SK-N-MC (cell line): ENCODE results near the gene ITGB5.

Source experiments
- DNase-seq: peaks from one replicate; pipeline ENCODE4 v3.0.0-alpha.2; 2011; ENCODE audit warnings: low read depth, low spot score
- H3K27ac ChIP-seq: fragments of 200-600 bp; sonication (generic); 2 replicates; pipeline ENCODE4 v1.5.1; 2016; ENCODE audit warnings: mixed run types
- H3K36me3 ChIP-seq: fragments of 200-600 bp; sonication (generic); 2 replicates; pipeline ENCODE4 v1.6.1; 2017; ENCODE audit warnings: antibody characterized with exemption, low read length, mixed read lengths; ENCODE audit not compliant: insufficient read depth
- H3K4me3 ChIP-seq: fragments of 200-600 bp; sonication (generic); 2 replicates; pipeline ENCODE4 v1.5.1; 2016
- H3K9ac ChIP-seq: fragments of 200-600 bp; sonication (generic); 2 replicates; pipeline ENCODE4 v1.8.0; 2017; ENCODE audit warnings: mixed run types, mixed read lengths; ENCODE audit not compliant: insufficient read length
- H3K9me3 ChIP-seq: fragments of 200-600 bp; sonication (generic); 2 replicates; pipeline ENCODE4 v1.6.1; 2017; ENCODE audit warnings: low read depth, mild to moderate bottlenecking, antibody characterized with exemption, low read length, moderate library complexity, mixed read lengths
- EZH2 ChIP-seq: fragments of 200-600 bp; sonication (generic); IDR thresholded peaks from one replicate; pipeline ENCODE4 v1.6.1; 2017; ENCODE audit warnings: antibody characterized with exemption
- FOXP2 ChIP-seq: optimal IDR thresholded peaks from 2 replicates; pipeline ENCODE3; 2011; ENCODE audit warnings: mild to moderate bottlenecking, moderate library complexity; ENCODE audit not compliant: insufficient read depth; ENCODE audit errors: extremely low read length, control extremely low read depth
- POLR2AphosphoS5 ChIP-seq: IDR thresholded peaks from 2 replicates; pipeline ENCODE4 v1.6.1; 2012; ENCODE audit warnings: mild to moderate bottlenecking, low read depth, low read length, borderline replicate concordance

ITGB5 gene

DNA sequence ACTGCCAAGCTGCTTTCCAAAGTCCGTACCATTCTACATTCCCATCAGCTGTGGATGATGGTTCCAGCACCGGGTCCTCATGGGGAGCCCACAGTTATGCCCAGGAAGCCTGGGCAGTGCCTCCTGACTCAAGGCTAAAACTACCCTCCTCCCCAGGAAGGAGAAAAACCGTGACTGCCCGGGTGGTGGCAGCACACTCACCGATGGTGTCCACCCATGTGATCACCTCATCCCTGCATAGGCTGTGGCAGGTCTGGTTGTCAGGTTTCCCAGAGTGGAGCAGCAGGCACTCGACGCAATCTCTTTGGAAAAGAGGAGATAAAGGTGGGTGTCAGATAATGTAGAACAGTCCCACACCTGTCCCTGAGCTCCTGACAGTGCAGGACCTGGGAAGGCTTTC, 118.4 kb downstream of the ITGB5 start:
- Histone ChIP-seq H3K9ac (no peak overlapping the region), H3K27ac (no peak overlapping the region), H3K36me3 (peaks cover 48% of the 10 kb centered on the region), H3K9me3 (no peaks in the 10 kb centered on the region), H3K4me3 (no peak overlapping the region)
- TF ChIP-seq FOXP2 (no peak), EZH2 (no peak), POLR2AphosphoS5 (no peak)
- no peak for DNase-seq

DNA sequence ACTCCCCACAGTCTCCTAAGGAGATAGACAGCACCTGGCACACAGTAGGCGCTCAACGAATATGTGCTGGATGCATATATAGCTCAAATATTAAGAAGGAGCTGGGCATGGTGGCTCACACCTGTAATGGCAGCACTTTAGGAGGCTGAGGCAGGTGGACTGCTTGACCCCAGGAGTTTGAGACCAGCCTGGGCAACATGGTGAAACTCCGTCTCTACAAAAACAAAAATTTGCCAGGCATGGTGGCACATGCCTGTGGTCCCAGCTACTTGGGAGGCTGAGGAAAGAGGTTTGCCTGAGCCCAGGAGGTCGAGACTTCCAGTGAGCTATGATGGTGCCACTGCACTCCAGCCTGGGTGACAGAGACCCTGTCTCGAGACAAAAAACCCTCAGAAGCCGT, 119.5 kb downstream of the ITGB5 start:
- Histone ChIP-seq H3K9ac (no peak overlapping the region), H3K4me3 (no peak overlapping the region), H3K9me3 (no peaks in the 10 kb centered on the region), H3K27ac (no peak overlapping the region), H3K36me3 (peaks cover 49% of the 10 kb centered on the region)
- DNase-seq, result no peak
- no peak for TF ChIP-seq FOXP2
- no peak for TF ChIP-seq POLR2AphosphoS5
- TF ChIP-seq EZH2, result no peak

DNA sequence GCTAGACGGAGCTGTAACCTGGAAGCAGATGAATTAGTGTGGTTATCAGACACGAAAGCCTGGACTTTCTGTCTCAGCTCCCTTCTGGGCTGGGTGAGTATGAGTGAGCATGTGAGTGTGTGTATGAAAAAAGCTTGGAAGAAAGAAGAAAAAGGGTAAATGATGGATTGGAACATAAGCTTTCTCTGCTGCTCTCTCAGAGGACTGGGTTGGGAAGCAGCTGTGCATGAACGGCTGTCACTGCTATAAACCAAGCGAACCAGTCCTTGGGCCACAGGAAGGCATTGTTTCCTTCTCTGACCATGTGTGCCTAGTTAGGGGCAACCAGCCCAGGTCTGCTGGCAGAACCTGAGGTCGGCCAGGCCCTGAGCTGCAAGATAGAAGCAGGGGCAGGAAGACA, 119.9 kb downstream of the ITGB5 start:
- TF ChIP-seq EZH2 (no peak), POLR2AphosphoS5 (no peak), FOXP2 (no peak)
- Histone ChIP-seq H3K9me3 (no peaks in the 10 kb centered on the region), H3K4me3 (no peak overlapping the region), H3K36me3 (peaks cover 49% of the 10 kb centered on the region), H3K9ac (no peak overlapping the region), H3K27ac (no peak overlapping the region)
- DNase-seq, result no peak

DNA sequence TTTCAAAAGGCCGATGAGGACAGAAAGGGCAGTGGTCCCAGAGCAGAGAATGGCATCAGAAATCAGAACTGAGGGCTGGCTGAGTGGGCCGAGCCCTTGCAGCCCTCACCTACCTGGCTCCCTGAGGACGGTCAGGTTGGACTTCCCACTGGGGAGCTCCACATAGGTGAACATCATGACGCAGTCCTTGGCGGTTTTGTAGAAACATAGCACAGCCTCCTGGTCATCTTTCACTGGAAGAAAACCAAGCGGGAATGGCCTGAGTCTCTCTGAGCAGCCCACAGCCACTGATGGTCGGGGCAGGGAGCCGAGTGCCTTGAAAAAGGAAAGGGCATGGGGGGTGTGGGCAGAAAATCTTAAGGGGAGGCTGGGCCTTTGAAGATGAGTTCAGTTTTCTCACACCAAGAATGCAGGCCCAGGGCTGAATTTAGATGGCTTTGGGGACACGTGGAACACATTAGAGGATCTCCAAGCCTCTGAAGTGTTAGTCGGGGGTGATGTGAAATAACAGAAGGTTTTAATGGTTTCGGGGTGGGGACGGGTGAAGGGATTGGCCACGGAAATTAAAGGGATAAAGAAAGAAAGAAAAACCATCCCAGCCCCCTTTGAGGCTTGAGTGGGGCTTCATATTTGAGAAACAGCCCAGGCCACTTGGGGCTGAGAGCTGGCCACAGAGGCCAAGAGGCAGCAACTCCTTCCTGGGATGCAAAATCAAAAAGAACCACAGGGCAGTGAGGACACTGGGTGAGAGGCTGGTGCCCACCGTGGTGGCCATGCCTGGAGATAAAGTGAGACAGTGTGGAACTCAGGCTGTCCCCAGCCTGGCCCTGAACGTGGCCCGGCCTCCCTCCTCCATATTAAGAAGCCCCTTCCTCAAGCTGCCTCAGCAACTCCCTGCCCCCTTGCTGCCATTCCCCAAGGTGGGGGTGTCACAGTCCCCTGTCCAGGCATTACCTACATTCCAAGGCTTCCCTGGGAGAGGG, 120.8 kb downstream of the ITGB5 start:
- TF ChIP-seq EZH2, result no peak
- no peak for TF ChIP-seq FOXP2
- TF ChIP-seq POLR2AphosphoS5, result no peak
- H3K9ac ChIP-seq, result no peak overlapping the region
- no peaks in the 10 kb centered on the region for H3K9me3 ChIP-seq
- H3K4me3 ChIP-seq, result no peak overlapping the region
- DNase-seq, result no peak
- H3K27ac ChIP-seq, result no peak overlapping the region
- H3K36me3 ChIP-seq, result peaks cover 49% of the 10 kb centered on the region

DNA sequence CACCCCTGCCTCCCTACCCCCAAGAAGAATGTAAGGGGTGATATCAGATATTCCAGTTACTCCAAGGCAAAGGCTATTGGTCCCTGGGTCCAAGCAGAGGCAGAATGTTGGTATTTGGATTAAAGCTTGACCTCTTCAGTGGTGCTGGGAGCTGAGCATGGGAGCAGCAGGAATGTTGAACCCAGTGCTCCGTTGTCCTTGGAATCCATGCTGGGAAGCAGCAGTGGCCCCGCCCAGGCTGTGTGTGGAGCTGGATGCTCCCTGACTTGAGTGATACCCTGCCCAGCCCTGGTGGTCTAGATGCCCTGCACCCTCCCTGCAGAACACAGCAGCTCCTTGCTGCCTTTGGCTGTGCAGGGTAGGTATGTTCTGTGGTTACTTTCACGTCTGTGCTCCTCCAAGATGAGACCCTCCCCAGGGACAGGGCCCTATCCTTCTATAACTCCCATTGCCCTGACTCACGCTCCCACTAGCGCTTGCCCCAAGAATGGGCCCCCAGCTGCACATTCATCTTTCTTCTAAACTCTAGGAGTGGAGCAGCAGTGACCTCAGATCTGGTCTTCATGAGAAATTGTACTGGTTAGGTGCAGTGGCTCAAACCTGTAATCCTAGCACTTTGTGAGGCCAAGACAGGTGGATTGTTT, 121.8 kb downstream of the ITGB5 start:
- no peak overlapping the region for H3K9ac ChIP-seq
- no peak overlapping the region for H3K4me3 ChIP-seq
- TF ChIP-seq POLR2AphosphoS5, result no peak
- TF ChIP-seq FOXP2, result no peak
- no peak for TF ChIP-seq EZH2
- H3K9me3 ChIP-seq, result no peaks in the 10 kb centered on the region
- no peak overlapping the region for H3K27ac ChIP-seq
- peaks cover 49% of the 10 kb centered on the region for H3K36me3 ChIP-seq
- no peak for DNase-seq

DNA sequence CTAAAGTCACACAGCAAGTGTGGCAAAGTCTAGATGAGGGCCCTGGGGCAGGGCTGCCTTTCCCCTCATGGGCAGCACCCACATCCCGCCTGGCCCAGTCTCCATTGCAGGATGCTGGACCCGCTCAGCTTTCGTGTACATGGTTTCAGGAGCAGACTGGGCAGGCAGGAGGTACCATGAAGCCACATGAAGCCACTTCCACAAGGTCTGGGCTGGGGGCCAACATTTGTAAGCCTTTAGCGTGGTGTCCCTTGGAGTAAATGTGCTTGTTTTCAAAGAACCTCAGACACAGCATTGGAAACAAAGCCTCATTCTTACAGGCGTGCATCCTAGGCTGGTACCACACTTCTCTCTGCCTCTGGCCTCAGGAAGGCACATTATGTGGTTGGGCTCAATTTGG, 122.4 kb downstream of the ITGB5 start:
- H3K36me3 ChIP-seq, result peaks cover 49% of the 10 kb centered on the region
- TF ChIP-seq POLR2AphosphoS5 (no peak), EZH2 (no peak), FOXP2 (no peak)
- no peaks in the 10 kb centered on the region for H3K9me3 ChIP-seq

DNA sequence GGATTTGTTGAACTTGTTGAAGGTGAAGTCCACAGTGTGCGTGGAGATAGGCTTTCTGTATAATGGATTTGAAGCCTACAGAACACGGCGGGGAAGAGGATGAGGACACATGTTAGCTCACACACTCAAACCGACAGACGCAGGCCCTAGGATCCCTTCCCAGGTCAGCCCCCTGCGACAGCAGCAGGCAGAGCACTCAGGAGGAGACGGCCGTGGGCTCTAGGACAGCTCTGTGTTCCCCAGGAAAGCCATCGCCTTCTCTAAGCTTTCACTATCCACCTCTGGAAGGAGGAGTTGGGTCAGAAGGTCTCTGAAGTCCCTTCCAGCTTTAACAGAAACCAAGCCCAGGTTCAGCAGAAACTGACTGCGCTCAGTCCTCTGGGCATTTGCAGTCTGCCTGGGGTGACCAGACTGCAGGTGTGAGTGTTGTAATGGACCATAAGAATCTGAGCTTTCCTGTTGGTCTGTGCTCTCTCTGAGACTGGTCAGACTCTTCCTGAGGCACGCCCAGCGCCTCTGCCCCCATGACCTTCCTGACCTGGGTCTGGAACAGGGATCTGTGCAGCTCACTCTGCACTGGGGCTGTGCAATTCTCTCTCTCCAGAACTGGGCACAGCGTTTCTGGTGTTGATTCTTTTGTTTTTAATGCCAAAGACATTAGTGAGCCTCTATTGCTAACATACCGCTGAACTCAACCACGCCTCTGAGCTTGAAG, 123.4 kb downstream of the ITGB5 start:
- no peak for DNase-seq
- Histone ChIP-seq H3K9me3 (no peaks in the 10 kb centered on the region), H3K27ac (no peak overlapping the region), H3K36me3 (peaks cover 45% of the 10 kb centered on the region), H3K4me3 (no peak overlapping the region), H3K9ac (no peak overlapping the region)
- TF ChIP-seq POLR2AphosphoS5 (no peak), EZH2 (no peak), FOXP2 (no peak)

More for the DNA sequence above, 122.4 kb downstream of the ITGB5 start:
- Histone ChIP-seq H3K4me3 (no peak overlapping the region), H3K9ac (no peak overlapping the region), H3K27ac (no peak overlapping the region)
- DNase-seq, result no peak

DNA sequence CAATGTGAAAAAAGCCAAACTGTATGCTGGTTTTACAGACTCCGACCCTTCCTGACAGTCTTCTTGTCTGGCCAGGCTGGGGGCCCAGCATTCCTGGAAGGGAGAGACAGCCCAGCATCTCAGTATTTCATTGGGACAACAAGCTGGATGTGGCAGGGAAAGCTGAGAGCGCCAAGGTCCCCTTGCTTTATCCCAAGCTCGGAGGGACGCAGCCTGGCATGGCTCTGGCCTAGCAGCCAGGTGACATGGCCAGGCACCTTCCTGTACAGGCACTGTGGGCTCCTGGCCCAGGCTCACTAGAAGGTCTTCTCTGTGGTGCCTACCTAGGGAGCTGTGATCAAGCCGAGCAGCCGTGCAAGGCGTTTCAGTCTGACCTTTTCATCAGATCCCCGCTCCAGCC, 124.0 kb downstream of the ITGB5 start:
- H3K9ac ChIP-seq, result no peak overlapping the region
- TF ChIP-seq POLR2AphosphoS5 (no peak), FOXP2 (no peak), EZH2 (no peak)
- peaks cover 40% of the 10 kb centered on the region; the same call in 1 of the 2 replicates for H3K36me3 ChIP-seq
- H3K4me3 ChIP-seq, result no peak overlapping the region
- DNase-seq, result no peak
- H3K27ac ChIP-seq, result no peak overlapping the region
- H3K9me3 ChIP-seq, result no peaks in the 10 kb centered on the region
